Keratinocyte (primary cell): ENCODE data around the gene ATP1A1. TPM values are rescaled to one million over a fixed set of nuclear protein-coding genes. Genes with fewer than 3 reads are reported as not detected.

Source experiments
- DNase-seq: peaks from one replicate; pipeline ENCODE4 v3.0.0-alpha.2; 2011; ENCODE audit warnings: low read depth, missing footprints, low spot score
- FAIRE-seq: peaks from 2 replicates; lab custom pipeline; 2011; peaks lifted over from hg19 to GRCh38; lab: Jason Lieb, UNC
- H2AFZ ChIP-seq: 2 replicates; pipeline ENCODE4 v1.6.0; 2012; ENCODE audit warnings: low read length, control low read depth, inconsistent platforms; ENCODE audit not compliant: control insufficient read depth
- H3K27ac ChIP-seq: 2 replicates; pipeline ENCODE4 v1.5.1; 2011; ENCODE audit warnings: low read length; ENCODE audit not compliant: control insufficient read depth, insufficient read depth
- H3K27me3 ChIP-seq: 3 replicates; pipeline ENCODE4 v1.6.0; 2011; ENCODE audit warnings: low read length; ENCODE audit not compliant: control insufficient read depth, insufficient read depth; ENCODE audit errors: extremely low read depth
- H3K36me3 ChIP-seq, 2 experiments: 2 replicates in 1 of 2; 3 replicates in 1 of 2; pipeline ENCODE4 v1.5.1; 2011; ENCODE audit warnings: low read length in 2 of 2, mild to moderate bottlenecking in 1 of 2; ENCODE audit not compliant: control insufficient read depth in 2 of 2, insufficient read depth in 2 of 2; ENCODE audit errors: extremely low read depth in 1 of 2
- H3K4me1 ChIP-seq: 3 replicates; pipeline ENCODE4 v1.5.1; 2011; ENCODE audit warnings: low read length; ENCODE audit not compliant: control insufficient read depth, insufficient read depth; ENCODE audit errors: extremely low read depth
- H3K4me2 ChIP-seq: 3 replicates; pipeline ENCODE4 v1.6.0; 2011; ENCODE audit warnings: low read depth, low read length; ENCODE audit not compliant: control insufficient read depth, insufficient read depth; ENCODE audit errors: extremely low read depth
- H3K4me3 ChIP-seq, 3 experiments: fragments of 200-600 bp in 1 of 3; sonication (generic) in 1 of 3; 2 replicates in 2 of 3; 3 replicates in 1 of 3; pipeline ENCODE4 v1.5.1; 2011 to 2016; ENCODE audit warnings: low read length in 3 of 3, mild to moderate bottlenecking in 3 of 3, control low read depth in 2 of 3, inconsistent platforms in 1 of 3, low read depth in 1 of 3, mixed read lengths in 1 of 3, mixed run types in 1 of 3, moderate library complexity in 1 of 3; ENCODE audit not compliant: control insufficient read depth in 2 of 3, insufficient read depth in 2 of 3; ENCODE audit errors: extremely low read depth in 1 of 3
- H3K79me2 ChIP-seq: 2 replicates; pipeline ENCODE4 v1.6.0; 2012; ENCODE audit warnings: low read length; ENCODE audit not compliant: control insufficient read depth, insufficient read depth
- H3K9ac ChIP-seq: 3 replicates; pipeline ENCODE4 v1.6.0; 2011; ENCODE audit warnings: low read length; ENCODE audit not compliant: control insufficient read depth, insufficient read depth; ENCODE audit errors: extremely low read depth
- H3K9me1 ChIP-seq: 3 replicates; pipeline ENCODE4 v1.6.0; 2011; ENCODE audit warnings: low read length; ENCODE audit not compliant: control insufficient read depth, insufficient read depth; ENCODE audit errors: extremely low read depth
- H3K9me3 ChIP-seq: 2 replicates; pipeline ENCODE4 v1.5.1; 2012; ENCODE audit warnings: low read depth, low read length; ENCODE audit not compliant: control insufficient read depth
- H4K20me1 ChIP-seq: 3 replicates; pipeline ENCODE4 v1.6.0; 2011; ENCODE audit warnings: low read length; ENCODE audit not compliant: control insufficient read depth, insufficient read depth; ENCODE audit errors: extremely low read depth
- EZH2 ChIP-seq: IDR thresholded peaks from one replicate; pipeline ENCODE4 v1.6.1; 2012; ENCODE audit warnings: inconsistent platforms, mild to moderate bottlenecking, low read length, moderate library complexity
- dilution Hi-C: fragments of 300-500 bp; cut with MboI; formaldehyde crosslinking; loops from one replicate; pipeline ENCODE4 v1.7.0; 2020; ENCODE audit warnings: low sequenced_read_pairs; ENCODE audit not compliant: extremely low pct_ligation_motif_present
- polyA plus RNA-seq, 5 experiments: library from polyadenylated mRNA; depleted of rRNA in 3 of 5; stranded (reverse) in 3 of 5; stranded (forward) in 1 of 5; unstranded in 1 of 5; fragments of >200 nt; gene quantifications; 1 replicate in 1 of 5; 2 replicates in 3 of 5; 3 replicates in 1 of 5; pipeline versions ENCODE4 v1.2.1 to v1.2.3, GENCODE V29; 2011 to 2012; ENCODE audit warnings: missing spikeins in 2 of 5, low read depth in 1 of 5, low replicate concordance in 1 of 5
- TF ChIP-seq, protein P1 (sequence below), 3 experiments: IDR thresholded peaks in 1 of 3; conservative IDR thresholded peaks in 1 of 3; optimal IDR thresholded peaks in 1 of 3; 2 replicates in 2 of 3; 3 replicates in 1 of 3; pipeline versions ENCODE3 to v1.5.1; 2011; ENCODE audit warnings: low read length in 3 of 3, mild to moderate bottlenecking in 3 of 3, moderate library complexity in 2 of 3, control low read depth in 1 of 3, inconsistent platforms in 1 of 3; ENCODE audit not compliant: insufficient read depth in 2 of 3; ENCODE audit errors: extremely low read depth in 1 of 3

ATP1A1 gene
- polyA plus RNA-seq, 1 donor (not counting 4 experiments of a cell fraction or from before 2014, with no cell fraction given) = 357 TPM

DNA sequence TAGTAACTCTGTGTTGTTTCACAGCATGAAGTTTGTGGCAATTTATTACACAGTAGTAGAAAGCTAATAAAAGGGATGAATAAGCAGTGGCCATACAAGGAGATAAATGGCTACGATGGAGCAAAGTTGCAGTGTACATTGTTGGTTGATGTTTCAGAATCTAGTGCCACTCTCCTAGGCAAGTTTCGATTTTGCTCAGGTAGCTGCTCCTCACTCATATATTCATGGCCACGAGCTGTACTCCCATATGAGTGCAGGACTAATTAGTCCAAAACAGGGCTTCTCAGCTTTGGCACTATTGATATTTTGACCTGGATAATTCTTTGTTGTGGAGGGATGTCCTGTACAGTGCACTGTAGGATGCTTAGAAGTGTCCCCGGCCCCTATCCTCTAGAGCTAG is 30.0 kb upstream of the ATP1A1 start:
- TF ChIP-seq EZH2 = no peak
- TF ChIP-seq, protein P1, sequence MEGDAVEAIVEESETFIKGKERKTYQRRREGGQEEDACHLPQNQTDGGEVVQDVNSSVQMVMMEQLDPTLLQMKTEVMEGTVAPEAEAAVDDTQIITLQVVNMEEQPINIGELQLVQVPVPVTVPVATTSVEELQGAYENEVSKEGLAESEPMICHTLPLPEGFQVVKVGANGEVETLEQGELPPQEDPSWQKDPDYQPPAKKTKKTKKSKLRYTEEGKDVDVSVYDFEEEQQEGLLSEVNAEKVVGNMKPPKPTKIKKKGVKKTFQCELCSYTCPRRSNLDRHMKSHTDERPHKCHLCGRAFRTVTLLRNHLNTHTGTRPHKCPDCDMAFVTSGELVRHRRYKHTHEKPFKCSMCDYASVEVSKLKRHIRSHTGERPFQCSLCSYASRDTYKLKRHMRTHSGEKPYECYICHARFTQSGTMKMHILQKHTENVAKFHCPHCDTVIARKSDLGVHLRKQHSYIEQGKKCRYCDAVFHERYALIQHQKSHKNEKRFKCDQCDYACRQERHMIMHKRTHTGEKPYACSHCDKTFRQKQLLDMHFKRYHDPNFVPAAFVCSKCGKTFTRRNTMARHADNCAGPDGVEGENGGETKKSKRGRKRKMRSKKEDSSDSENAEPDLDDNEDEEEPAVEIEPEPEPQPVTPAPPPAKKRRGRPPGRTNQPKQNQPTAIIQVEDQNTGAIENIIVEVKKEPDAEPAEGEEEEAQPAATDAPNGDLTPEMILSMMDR (optimal IDR thresholded peaks at IDR 0.05 in 1 of 3, IDR thresholded peaks at IDR 0.05 in 1 of 3, conservative IDR thresholded peaks at IDR 0.05 in 1 of 3; ENCODE audit: extremely low read depth in 1 of 3, insufficient read depth in 2 of 3, low read length in 3 of 3) = no peak
- no peak for DNase-seq
- H2AFZ ChIP-seq = no peak overlapping the region
- H3K9ac ChIP-seq = no peak overlapping the region
- no peaks in the 10 kb centered on the region for H3K9me1 ChIP-seq
- no peaks in the 10 kb centered on the region for H3K27me3 ChIP-seq
- peaks cover 28% of the 10 kb centered on the region for H3K4me1 ChIP-seq
- no peaks in the 10 kb centered on the region for H3K79me2 ChIP-seq
- H3K36me3 ChIP-seq = no peaks in the 10 kb centered on the region
- dilution Hi-C loops = no loop called here
- H4K20me1 ChIP-seq = no peaks in the 10 kb centered on the region
- H3K27ac ChIP-seq = no peak overlapping the region
- H3K9me3 ChIP-seq = no peaks in the 10 kb centered on the region
- no peak overlapping the region for H3K4me3 ChIP-seq
- no peak for FAIRE-seq
- H3K4me2 ChIP-seq = no peak overlapping the region

DNA sequence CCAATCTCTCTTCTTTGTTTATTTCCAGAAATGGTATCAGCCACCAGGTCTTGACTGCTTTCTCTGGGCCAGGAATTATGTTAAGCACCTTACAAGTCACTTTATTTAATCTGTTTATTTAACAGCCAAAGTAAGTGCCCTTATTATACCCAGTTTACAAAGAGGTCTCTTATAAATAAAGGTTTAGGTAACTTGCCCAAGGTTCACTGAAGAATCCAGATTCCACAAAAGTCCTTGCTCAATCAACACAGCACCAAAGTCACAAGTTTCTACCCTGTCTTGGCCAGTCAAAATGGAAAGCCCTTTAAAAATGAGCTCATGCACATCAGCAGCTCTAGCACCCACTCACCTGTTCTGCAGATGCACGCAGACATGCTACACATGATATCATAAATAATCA is 28.0 kb upstream of the ATP1A1 start:
- Histone ChIP-seq H3K27ac (no peak overlapping the region), H3K9me3 (no peaks in the 10 kb centered on the region), H3K4me3 (no peak overlapping the region), H3K27me3 (no peaks in the 10 kb centered on the region), H3K4me2 (no peak overlapping the region), H3K4me1 (peaks cover 25% of the 10 kb centered on the region), H3K9ac (no peak overlapping the region), H3K9me1 (no peaks in the 10 kb centered on the region), H4K20me1 (no peaks in the 10 kb centered on the region), H3K36me3 (no peaks in the 10 kb centered on the region), H3K79me2 (no peaks in the 10 kb centered on the region), H2AFZ (no peak overlapping the region)
- TF ChIP-seq, protein P1 (optimal IDR thresholded peaks at IDR 0.05 in 1 of 3, IDR thresholded peaks at IDR 0.05 in 1 of 3, conservative IDR thresholded peaks at IDR 0.05 in 1 of 3; ENCODE audit: extremely low read depth in 1 of 3, insufficient read depth in 2 of 3, low read length in 3 of 3) = no peak
- no peak for TF ChIP-seq EZH2
- DNase-seq (no peak), FAIRE-seq (no peak)
- dilution Hi-C loops = no loop called here
